ENCODE measurements around the gene RPS6KL1.

The RPS6KL1 gene

DNA sequence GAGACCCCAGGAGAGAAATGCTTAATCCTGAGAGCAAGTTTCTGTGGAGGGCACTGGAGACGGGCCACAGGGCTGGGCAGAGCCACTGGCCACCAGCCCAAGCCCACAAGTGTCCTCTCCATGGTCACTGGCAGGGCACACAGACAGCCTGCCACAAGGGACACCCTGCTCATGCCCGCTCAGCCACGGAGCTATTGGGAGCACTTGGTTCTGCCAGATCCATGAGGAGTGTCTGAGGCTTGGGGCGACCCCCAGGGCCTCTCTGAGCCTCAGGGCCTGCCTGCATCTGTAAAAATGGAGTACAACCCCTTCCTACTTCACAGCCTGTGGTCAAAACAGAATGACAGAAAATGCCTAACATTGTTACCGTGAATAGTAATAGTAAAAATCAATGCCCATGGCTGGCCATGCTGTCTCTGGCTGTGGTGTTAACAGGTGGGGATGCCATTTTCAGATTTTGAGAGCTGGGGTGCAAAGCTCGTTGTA, 29.2 kb upstream of the RPS6KL1 start:
- DNase-seq = no peak

DNA sequence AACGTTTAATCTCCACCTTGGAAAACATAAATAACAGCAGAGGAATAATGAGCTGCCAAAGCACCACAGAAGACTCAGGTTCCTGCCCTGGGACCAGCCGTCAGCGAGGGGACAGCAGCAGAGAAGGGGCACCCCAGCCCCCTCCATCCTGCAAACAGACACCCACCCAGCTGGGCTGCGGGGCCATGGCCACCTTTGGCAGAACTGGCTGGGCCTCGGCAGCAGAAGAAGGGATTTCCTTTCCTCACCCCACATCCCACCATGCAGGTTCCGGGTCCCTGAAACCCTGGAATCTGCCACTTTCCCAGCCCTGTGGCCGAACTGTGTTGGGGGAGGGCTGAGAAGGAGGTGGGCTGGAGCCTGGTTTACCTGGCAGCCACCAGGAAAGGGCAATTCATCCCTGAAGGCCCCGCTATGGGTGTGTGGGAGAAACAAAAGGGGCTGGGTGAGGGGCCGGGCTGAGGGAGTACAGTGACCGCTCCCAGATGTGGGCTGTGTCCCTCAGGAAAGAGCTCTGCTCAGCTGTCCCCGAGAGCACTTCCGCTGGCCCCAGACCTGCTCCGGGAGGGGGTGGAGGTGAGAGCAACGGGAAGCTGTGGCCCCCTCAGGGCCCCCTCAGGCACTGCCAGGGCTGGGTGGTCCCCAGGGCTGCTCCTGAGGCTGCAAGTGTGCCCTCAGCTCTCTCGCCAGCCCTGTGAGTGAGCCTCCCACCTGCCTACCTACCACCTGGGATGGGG, 28.6 kb upstream of the RPS6KL1 start:
- DNase-seq = no peak

DNA sequence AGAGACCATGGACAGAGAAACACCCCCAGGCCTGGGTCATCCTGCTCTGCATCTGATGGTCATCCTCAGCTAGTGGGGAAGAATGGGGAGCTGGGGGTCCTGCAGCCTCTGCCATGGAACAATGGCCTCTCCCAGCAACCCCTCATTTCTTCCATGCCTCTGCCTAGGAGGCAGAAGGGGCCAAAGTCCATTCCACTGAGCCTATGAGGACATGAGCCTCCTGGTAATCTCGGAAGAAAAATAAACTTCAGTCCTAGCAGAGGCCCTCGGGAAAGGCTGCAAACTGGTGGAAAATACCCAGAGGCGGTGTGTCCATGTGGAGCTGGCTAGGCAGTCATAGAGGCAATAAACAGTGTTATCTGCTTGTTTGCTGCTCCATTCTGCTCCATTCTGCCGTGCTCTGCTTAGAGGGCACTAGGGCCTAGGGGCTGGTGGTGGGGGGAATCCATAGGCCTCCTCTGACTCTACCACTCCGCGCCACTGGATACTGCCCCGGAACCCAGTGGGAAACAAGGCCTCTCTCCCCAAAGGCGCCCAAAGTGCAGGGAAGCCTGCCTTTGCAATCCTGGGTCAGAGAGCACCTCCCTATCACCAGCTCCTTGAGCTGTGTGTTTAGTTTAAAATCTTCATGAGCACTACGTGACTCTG, 27.9 kb upstream of the RPS6KL1 start:
- DNase-seq = no peak

DNA sequence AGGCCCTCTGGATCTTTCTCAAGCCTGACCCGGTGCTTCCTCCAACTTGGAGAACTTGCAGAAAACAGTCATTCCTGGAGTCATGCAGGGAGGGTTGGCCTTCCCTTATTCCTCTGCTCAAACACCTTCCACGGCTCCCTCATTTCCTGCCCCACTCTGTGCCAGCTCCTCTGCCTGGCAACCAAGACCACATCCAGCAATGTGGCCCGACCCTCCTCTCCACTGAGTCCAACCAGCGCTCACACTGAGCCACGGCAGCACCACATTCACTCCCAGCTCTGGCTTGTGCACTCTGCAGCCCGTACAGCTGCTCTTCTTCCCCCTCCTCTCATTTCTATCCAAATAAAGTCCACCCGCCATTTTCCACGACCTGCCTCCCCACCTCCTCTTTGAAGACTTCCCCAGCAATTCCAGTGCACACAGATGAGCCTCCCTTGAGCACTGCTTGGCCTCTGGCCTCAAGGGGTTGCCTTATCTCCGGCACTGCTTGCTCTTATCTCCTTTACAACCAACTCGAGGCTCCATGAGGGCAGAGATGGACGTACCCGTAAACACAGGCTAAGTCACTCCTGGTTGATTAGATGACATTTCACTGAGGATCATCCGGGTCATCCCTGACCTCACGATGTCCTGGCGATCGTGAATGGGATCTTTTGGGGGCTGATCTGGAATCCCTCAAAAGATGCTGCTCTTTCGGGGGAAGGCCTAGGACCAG, 27.0 kb upstream of the RPS6KL1 start:
- DNase-seq = no peak

DNA sequence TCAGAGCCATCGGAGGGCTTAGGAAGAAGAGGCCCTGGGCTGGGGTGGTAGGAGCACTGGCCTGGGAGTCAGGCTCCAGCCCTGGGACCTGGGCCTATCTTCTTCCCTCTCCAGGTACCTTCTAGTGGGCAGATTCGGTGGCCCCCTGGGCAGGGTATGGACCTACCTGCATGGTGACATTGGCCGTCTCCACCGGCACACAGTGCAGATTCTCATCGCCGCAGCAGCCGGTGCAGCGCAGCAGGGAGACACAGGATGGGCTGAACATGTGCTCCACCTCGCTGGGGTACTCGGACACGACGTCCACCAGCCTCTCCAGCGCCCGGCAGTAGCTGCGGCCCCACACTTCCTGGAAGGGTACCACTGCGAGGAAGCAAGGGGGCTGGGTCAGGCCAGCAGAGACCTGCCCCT, 26.1 kb upstream of the RPS6KL1 start:
- no peak for DNase-seq

GRCh38 chr14:74948228-74949175, 25.4 kb upstream of the RPS6KL1 start:
- DNase-seq = no peak

GRCh38 chr14:74947353-74948227, 24.5 kb upstream of the RPS6KL1 start:
- DNase-seq = no peak

DNA sequence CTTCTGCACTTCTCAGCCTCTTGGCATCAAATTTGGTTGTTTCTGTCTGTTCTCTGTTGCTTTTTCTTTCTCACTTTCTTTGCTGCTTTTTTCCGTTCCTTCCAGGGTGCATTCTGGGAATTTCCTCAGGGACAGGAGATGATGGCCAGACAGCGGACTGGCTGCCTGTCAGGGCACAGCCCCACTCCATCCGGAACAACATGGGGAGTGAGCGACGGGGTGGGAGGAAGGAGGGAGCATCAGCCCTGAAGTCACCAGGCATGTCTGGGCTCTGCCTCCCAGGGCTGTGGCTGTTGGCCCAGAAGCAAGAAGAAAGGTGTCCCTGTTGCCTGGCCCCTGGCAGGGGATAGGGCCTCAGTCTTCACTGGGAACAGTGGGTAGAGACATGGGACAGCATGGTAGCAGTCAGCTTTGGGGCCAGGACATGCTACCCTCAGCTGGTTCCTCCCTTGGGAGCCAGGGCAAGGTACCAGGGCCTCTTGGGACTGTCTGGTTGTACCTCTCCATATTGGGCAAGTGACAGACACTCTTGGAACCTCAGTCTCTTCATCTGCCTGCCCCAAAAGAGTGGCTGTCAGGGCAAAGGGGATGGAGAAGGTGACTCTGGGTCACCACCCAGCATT, 23.7 kb upstream of the RPS6KL1 start:
- no peak for DNase-seq

DNA sequence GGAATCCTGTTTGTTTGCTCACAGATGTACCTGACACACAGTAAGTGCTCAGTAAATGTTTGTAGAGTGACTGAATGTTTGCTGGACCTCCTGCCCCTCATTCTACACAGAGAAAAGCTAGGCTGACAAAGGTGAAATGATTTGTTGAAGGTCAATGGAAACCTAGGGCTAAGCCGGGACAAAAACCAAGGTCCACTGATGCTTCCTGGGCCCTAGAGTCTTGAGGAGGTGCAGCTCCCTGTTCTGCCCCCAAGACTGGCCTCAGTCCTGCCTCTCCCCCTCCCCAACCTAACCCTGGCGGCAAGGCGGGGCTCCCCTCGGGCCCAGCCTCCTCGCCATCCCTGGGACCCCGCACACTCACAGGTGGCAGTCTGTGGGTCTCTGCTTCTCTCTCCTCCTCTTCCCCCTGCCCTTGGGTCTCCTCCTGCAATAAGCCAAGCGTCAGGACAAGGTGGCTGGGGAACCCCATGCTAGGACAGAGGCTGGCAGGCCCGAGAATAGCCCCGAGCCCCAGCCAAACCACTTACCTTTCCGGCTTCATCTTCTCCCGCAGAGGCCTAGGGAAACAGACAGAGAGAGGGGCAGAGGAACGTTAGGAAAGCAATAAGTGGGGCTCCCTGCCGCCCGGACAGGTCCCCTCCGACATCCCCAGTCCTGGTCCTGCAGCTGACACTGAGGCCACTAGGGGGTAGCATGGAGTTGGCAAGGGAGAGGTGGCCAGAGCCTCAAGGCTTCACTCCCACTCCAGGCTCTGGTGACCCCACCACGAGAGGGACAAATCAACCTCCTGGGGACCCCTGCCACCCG, 23.0 kb upstream of the RPS6KL1 start:
- DNase-seq = peak; percentile 86

GRCh38 chr14:74945261-74945851, 22.3 kb upstream of the RPS6KL1 start:
- no peak for DNase-seq

- DNase-seq = no peak
These were observed 19.5 kb upstream of the RPS6KL1 start for GRCh38 chr14:74942608-74943007.

DNA sequence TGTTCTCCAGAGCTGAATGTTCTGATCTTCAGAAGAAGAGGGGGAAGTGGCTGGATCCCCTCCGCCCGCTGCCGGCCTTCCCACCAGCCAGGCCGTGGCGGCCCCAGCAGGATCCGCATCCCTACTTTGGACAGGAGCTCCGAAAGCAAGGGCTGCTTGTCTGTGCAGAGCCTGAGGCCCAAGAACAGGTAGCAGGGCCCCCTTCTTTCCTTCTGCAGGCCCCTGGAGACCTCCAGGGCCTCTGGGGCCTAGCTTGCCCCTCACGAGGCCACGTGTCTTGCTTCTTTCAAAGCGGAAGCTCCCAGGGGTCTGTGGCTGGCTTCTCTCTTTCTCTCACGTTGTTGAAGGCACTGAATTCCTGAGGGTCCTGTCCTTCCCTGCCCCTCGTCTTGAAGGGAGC, 19.1 kb upstream of the RPS6KL1 start:
- DNase-seq = no peak

DNA sequence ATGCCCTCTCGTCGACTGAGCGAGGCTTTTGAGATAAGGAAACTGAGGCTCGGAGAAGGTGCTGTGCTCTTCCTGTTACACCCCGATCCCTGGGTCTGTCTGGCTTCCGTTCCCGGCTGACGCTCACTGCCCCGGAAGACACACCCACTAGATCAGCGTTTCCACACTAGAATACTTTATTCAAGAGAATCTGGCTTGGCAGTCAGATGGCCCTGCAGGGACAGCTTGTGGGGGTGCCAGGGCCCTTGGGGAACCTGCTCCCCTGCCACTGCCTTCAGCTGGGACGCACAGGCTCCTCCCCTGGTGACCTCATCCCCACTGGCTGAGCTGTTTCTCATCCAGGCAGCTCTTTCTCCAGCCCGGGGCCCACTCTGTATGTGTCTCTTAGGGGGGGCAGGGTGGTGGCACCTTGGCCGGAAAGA, 18.6 kb upstream of the RPS6KL1 start:
- DNase-seq = no peak

DNA sequence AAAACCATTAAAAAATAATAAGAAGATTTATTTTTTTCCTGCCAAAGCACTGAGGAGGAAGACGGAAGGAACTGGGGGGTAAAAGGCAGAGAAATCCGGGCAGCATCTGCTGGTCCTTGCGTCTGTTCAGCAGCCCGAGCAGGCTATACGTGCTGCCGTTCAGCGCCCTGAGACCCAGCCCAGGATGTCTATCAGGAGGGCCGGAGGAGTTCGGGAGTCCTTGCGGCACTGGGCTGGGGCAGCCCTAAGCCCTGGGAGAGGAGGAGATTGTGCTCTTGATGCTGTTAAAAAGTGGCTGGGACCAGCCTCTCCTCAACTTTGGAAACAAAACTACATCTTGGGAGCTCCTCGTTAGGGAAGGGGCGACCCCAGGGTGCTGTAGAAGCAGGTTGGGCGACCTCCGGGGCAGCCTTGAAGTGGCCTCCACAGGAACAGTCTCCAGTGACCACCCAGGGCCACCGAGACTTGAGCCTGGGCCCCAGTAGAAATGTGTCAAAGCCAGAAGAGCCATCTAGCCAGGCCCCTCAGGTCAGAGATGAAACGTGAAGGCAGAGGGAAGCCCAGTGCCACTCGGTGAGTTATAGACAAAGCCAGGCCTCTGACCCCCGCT, 18.0 kb upstream of the RPS6KL1 start:
- DNase-seq = no peak

GRCh38 chr14:74938531-74939495, 15.8 kb upstream of the RPS6KL1 start:
- no peak for DNase-seq

GRCh38 chr14:74937171-74937570, 14.1 kb upstream of the RPS6KL1 start:
- DNase-seq = no peak

- DNase-seq = no peak
These were observed 13.7 kb upstream of the RPS6KL1 start for GRCh38 chr14:74936731-74937130.

DNA sequence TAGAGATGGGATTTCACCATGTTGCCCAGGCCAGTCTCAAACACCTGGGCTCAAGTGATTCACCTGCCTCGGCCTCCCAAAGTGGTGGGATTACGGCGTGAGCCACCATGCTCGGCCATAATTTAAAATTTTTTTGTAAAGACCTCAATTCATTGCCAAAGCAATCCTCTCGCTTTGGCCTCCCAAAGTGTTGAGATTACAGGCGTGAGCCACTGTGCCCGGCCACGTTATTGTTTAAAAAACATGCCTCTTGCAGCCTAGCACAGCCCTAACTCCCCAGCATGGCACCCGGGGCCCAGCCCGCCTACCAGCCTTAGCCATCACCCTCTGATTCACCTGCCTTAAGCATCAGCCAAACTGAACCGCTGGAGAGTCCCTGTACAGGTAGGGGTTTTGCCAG, 13.1 kb upstream of the RPS6KL1 start:
- no peak for DNase-seq

Data from right hindlimb (tissue), 1 donor.